ENCODE data around the gene TLR7.

GRCh38 chrX:12871257-12871656 is 4.4 kb downstream of the TLR7 start:
- TF ChIP-seq CEBPB (IDR thresholded peaks at IDR 0.05) (no peak), USF1 (IDR thresholded peaks at IDR 0.05) (no peak)

Measured in Ishikawa (cell line).